GM15510 (cell line): ENCODE data around the gene ECM2.

Experiments used
- POLR2A ChIP-seq: IDR thresholded peaks from 3 replicates; pipeline ENCODE4 v1.6.1; 2011; ENCODE audit warnings: borderline replicate concordance; ENCODE audit not compliant: insufficient read length; ENCODE audit errors: extremely low read depth

The ECM2 gene

DNA sequence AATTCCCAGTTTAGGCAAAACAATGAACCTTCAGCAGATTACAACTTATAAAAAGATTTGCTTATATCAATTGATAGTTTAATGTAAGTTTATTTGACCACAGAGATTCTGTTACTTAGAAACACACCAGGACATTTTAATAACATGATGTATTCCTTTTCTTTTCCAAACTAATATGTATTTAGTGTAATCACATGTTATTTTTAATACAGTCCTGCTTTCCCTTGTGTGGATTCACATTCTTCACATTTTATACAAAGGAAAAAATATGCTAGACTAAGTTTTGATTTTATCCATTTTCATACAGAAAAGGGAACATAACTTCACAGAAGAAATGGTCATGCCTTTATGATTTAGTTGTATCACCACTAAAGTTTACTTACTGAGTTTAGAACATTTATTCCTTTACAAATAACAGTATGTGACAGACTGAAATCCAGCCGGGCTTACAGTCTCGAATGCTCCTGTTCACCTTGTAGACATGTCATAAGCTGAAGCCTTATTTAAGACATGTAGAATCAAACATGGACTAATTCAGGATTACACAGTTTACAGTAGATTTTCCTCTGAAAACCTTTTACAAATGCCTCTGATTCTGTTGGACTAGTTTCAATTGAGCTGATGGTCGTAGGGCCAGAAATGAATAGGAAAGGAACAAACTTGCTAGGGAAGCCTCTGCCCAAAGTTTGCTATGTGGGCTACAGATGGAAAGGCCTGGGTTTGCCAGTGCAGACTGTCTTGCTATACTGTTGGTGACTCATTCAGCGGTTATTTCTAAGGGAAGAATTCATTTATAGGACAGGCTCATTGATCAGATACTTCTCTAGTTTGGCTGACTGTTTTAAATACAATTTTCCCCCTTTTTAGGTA, 46.9 kb downstream of the ECM2 start:
- no peak for TF ChIP-seq POLR2A

GRCh38 chr9:92486371-92486770, 49.4 kb downstream of the ECM2 start:
- TF ChIP-seq POLR2A: no peak

GRCh38 chr9:92484563-92484962, 51.2 kb downstream of the ECM2 start:
- no peak for TF ChIP-seq POLR2A

DNA sequence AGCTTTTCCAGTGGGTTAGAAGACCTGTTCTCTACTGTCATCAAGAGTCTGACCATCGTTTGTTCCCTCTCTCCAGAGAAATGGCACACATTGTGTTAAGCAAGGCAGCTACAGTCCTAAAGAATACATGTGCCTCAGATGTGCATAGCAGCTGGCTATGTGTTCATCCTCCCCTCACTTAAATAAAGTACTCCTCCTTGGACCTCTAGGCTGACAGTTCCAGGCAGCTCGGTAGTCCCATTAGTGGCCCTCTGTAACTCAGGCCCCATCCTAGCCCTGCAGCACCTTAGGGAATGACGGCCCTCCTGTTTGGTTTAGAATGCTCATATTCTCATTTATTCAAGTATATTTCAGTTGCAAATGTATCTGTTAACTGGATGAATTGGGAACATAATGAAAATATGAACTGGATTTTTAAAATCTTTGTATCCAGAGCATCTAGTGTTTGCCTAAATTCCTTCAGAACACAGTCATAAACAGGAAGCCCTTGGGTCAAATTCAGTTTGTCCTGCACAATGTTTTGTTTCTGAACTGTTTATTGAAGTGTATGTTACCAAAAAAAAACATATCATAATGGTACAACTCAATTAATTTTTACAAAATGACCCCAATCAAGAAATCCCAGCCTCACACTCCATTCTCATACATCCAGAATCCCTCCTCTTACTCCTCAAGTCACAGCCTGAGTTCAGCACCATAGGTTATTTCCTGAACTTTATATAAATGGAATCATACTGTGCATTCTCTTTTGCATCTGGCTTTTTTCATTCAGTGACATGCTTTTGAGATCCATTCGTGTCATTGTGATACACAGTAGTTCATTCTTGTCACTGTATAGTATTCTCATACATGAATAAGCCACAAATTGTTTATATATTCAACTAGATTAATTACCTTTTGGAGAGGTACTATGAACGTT, 51.9 kb downstream of the ECM2 start:
- no peak for TF ChIP-seq POLR2A

GRCh38 chr9:92482805-92483204, 53.0 kb downstream of the ECM2 start:
- TF ChIP-seq POLR2A: no peak

DNA sequence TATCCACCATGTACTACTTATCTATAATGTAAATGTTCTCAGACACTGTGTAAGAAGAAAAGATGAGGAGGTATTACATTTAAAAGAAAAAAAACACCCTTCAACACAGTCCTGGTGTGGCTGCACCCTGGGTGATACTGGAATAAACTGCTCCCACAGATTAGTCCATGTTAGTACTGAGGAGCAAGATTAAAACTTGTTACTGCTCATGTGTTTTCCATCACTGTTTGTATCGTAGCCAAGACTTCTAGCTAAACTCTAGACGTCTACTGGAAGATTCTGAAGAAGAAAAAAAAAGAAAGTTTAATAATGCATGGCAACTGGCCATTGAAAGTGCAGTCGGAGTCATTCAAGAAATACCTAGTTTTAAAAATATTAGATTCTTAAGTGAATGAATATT, 53.5 kb downstream of the ECM2 start, which contains the start of gene ASPN:
Gene ASPN, minus strand, starts transcription at position 178 of the 400 bp plus-strand sequence.
- no peak for TF ChIP-seq POLR2A

DNA sequence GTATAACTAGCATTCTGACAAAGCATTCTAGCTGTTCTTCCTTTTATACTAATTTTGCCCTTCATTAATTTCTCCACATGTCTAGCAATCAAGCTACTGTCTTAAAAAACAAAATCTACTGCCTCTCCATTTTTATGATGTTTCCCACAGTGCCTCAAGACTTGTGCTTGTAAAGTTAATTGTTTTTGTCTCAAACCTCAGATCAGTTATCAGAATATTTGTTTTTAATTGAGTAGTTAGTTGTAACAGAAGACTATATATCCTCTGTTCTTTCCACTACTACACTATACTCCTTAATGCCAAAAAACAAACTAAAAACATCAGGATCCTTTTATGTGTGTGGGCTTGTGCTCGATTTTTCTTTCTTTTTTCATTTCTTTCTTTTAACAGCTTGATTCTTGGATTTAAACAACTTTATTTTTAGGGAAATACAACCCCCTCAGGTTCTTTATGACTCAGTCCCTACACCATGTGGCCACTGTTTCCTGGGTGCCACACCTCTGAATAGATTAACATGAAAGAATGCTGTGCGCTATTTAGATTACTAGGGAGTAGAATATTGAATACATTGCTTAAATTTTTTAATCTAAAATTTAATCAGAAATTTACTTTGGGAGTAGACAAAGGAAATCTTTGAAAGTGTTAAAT, 54.7 kb downstream of the ECM2 start:
- no peak for TF ChIP-seq POLR2A

DNA sequence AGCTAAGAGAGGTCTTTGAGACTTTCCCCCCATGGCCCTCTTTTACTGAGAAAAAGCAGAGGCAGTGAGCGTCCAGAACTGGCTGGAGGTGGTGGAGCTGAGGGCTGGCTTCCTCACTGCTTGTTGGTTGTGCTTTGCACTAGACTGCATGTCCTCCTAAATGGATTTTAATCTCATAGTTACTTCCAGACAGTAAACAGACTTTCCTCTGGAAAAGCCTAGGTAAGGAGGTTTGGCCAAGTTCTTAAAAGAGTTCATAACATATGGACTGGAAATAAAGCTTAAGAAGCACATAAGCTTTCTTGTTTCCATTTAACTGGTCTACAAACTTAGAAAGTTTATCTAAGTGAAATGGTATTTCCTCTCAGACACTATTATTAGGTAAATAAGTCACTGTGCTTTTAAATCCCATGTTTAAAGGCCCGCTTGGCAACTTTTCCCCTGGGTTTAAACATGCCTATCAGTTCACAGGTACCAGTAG, 55.5 kb downstream of the ECM2 start:
- TF ChIP-seq POLR2A: no peak

GRCh38 chr9:92479346-92479745, 56.4 kb downstream of the ECM2 start:
- TF ChIP-seq POLR2A: no peak

GRCh38 chr9:92478783-92479182, 57.0 kb downstream of the ECM2 start:
- no peak for TF ChIP-seq POLR2A

DNA sequence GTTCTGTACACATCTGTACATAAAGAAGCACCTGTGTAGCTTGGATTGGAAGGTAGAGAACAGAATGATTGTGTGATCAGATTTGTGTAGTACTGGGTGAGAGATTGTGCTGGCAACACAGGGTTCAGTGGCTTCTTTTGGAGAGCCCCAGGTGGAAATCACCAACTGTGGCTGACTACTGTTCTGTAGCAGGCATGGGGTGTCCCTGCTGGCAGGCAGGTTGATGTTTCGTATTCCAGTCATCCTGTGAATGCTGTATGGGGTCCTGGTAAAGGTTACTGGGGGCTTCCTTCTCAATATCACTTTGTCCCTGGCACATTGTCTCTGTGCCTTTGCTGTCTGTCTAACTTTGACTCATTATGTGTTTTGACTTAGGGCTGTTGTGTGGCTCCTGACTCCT, 58.8 kb downstream of the ECM2 start:
- no peak for TF ChIP-seq POLR2A

- no peak for TF ChIP-seq POLR2A
These were observed 61.2 kb downstream of the ECM2 start for GRCh38 chr9:92474587-92474986.

- TF ChIP-seq POLR2A: no peak
These were observed 67.6 kb downstream of the ECM2 start for GRCh38 chr9:92468206-92468605.

- no peak for TF ChIP-seq POLR2A
These were observed 68.3 kb downstream of the ECM2 start for GRCh38 chr9:92467511-92467910.

DNA sequence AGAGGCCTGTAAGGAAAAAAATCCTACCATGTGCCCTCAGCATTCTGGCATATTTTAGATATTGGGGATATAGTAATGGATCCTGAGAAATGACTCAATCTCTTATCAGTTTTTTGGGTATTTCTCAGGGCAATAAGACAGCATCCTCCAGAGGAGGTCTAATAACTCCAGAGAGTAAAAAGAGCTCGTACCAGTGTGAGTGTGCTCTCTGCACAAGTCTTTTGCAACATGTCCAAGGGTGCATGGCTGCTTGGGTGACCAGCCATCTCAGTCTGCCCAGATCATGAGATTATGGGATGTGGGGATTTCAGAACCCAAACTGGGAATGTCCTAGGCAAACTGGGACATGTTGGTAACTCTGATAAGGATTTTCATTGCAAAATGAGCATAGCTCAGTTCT, 68.7 kb downstream of the ECM2 start:
- no peak for TF ChIP-seq POLR2A

DNA sequence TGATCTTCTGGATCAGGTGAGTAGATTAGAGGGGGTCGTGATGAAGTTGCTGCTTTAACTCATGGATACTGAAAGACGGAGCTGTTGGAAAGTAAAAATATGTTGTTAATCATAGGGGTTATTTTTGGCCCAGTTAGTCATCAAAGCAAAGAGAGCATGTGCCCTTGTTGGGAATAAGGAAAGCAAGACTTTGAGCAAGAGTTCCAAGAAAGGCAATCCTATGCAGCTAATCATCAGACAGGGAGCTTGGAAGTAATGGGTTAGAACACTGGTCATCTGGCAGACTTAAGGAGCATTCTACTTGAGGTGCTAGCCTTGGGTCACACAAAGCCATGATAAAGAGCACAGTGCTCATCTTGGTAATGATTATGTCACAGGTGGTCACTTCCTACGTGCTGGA, 71.8 kb downstream of the ECM2 start:
- TF ChIP-seq POLR2A: no peak

DNA sequence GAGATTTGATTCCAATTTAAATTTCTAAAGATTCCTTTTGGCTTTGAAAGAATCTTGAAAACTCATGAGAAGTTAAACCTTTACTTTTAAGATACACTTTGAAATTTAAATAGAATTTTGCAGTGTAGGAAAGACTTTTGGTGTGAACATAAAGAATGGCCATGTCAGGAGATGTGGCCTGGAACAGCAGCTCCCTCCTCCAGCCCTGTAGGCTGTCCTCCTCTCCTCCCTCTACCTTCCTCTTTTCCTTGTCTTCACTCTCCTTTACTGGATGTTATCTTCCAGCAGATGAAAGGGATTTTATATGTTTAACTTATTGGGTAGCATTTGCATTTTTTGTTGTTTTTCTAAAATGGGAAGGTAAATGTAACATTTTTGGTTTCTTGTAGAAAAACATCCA, 72.4 kb downstream of the ECM2 start:
- TF ChIP-seq POLR2A: no peak
